Measurements from ENCODE around the gene AK4. TPM values are rescaled to one million over a fixed set of nuclear protein-coding genes. Genes with fewer than 3 reads are reported as not detected.

AK4 gene
- polyA plus RNA-seq, 3 donors: 4.3 to 9.9 (median 6.7) TPM

DNA sequence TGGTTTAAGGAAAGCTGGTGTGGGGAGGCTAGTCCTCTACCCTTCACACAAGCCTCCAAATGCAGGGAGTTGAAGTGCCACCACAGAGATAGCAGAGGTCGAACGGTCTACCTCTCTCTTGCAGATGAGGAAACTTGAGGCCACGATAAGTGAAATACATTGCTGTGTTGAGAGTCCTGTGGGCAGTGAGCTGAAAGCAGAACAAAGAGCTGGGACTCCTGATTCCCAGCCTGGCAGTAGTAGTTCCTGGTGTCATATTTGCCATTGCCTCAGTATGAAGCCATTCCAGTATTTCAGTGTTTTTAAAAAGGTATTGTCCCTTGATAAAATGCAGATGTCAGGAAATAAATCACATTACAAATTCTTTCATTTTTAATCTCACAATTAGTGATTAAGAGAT is 28.6 kb downstream of the AK4 start:
- Mint-ChIP-seq H3K4me1 (peaks cover 38% of the 10 kb centered on the region), H3K36me3 (peaks cover 0 to 8% of the 10 kb centered on the region in 2 donors), H3K4me3 (no peak overlapping the region), H3K9me3 (no peaks in the 10 kb centered on the region), H3K27ac (peak overlapping the region in 3 of 7 donors; percentile 16 to 38 (median 25)), H3K27me3 (ENCODE audit: low read depth in 3 of 3) (peaks cover 0 to 4% (median 2%) of the 10 kb centered on the region in 3 donors)
- TF ChIP-seq, protein P1, sequence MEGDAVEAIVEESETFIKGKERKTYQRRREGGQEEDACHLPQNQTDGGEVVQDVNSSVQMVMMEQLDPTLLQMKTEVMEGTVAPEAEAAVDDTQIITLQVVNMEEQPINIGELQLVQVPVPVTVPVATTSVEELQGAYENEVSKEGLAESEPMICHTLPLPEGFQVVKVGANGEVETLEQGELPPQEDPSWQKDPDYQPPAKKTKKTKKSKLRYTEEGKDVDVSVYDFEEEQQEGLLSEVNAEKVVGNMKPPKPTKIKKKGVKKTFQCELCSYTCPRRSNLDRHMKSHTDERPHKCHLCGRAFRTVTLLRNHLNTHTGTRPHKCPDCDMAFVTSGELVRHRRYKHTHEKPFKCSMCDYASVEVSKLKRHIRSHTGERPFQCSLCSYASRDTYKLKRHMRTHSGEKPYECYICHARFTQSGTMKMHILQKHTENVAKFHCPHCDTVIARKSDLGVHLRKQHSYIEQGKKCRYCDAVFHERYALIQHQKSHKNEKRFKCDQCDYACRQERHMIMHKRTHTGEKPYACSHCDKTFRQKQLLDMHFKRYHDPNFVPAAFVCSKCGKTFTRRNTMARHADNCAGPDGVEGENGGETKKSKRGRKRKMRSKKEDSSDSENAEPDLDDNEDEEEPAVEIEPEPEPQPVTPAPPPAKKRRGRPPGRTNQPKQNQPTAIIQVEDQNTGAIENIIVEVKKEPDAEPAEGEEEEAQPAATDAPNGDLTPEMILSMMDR (IDR thresholded peaks at IDR 0.05): no peak
- Histone ChIP-seq H4K20me1 (ENCODE audit: insufficient read depth, low read length) (no peaks in the 10 kb centered on the region), H2AFZ (ENCODE audit: insufficient read depth, low read depth, low read length, poor library complexity, severe bottlenecking) (no peak overlapping the region), H3K36me3 (replicated peaks in 1 of 2; ENCODE audit: control insufficient read depth in 1 of 2, insufficient read depth in 2 of 2, low read length in 2 of 2) (no peaks in the 10 kb centered on the region), H3K79me2 (ENCODE audit: insufficient read depth, low read length) (peaks cover 39% of the 10 kb centered on the region), H3K27me3 (ENCODE audit: control insufficient read depth in 2 of 2, insufficient read depth in 2 of 2, low read length in 2 of 2) (no peaks in the 10 kb centered on the region), H3K9me3 (replicated peaks in 1 of 2; ENCODE audit: control insufficient read depth in 1 of 2, insufficient read depth in 1 of 2, low read length in 2 of 2) (no peaks in the 10 kb centered on the region), H3K9ac (ENCODE audit: insufficient read depth, low read length, poor library complexity, severe bottlenecking) (no peak overlapping the region), H3K27ac (ENCODE audit: low read depth in 1 of 2, low read length in 2 of 2) (no peak overlapping the region), H3K4me2 (replicated peaks; ENCODE audit: extremely low read depth, low read length, poor library complexity, severe bottlenecking) (no peak overlapping the region), H3K4me1 (ENCODE audit: control insufficient read depth in 1 of 2, insufficient read depth in 2 of 2, low read length in 2 of 2) (peaks cover 33 to 47% of the 10 kb centered on the region in 2 donors), H3K4me3 (replicated peaks in 1 of 3; ENCODE audit: low read depth in 2 of 3, low read length in 3 of 3) (no peak overlapping the region)
- intact Hi-C loops (cut with micrococcal nuclease): no loop called here
- 0% methylated on average over 3 of the region's 3 CpGs for WGBS (ENCODE audit: insufficient coverage)
- DNase-seq: peak; percentile 16 to 25 (median 20)

DNA sequence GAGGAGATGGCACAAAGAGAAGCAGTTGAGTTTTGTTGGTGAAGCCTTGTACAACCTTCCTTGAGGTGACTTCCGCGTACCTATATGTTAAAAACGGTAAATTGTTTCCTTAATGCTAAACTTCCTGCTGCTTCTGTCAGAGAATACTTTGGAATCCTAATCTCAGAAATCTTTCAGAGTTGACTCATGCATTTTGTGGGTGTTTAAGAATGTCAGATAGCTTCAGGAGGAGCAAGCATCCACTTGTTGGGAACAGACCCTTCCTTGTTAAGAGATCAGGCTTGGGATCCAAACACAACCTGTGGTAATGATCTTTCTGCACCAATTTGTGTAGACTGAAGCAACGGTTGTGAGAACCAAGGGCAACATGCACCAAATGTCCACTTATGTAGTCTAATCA is 29.5 kb downstream of the AK4 start:
- H3K9me3 ChIP-seq (replicated peaks in 1 of 2; ENCODE audit: control insufficient read depth in 1 of 2, insufficient read depth in 1 of 2, low read length in 2 of 2): no peaks in the 10 kb centered on the region
- no peaks in the 10 kb centered on the region for H3K9me3 Mint-ChIP-seq
- 80% methylated on average over 1 of the region's 4 CpGs for WGBS (ENCODE audit: insufficient coverage)
- TF ChIP-seq, protein P1 (IDR thresholded peaks at IDR 0.05): no peak
- no peak for DNase-seq
- no peak overlapping the region for H3K4me3 Mint-ChIP-seq
- H3K27ac ChIP-seq (ENCODE audit: low read depth in 1 of 2, low read length in 2 of 2): no peak overlapping the region
- peaks cover 0 to 4% (median 2%) of the 10 kb centered on the region in 3 donors for H3K27me3 Mint-ChIP-seq (ENCODE audit: low read depth in 3 of 3)
- peaks cover 33 to 42% of the 10 kb centered on the region in 2 donors for H3K4me1 ChIP-seq (ENCODE audit: control insufficient read depth in 1 of 2, insufficient read depth in 2 of 2, low read length in 2 of 2)
- H3K36me3 Mint-ChIP-seq: peaks cover 0 to 8% of the 10 kb centered on the region in 2 donors
- no peaks in the 10 kb centered on the region for H4K20me1 ChIP-seq (ENCODE audit: insufficient read depth, low read length)
- H3K4me3 ChIP-seq (replicated peaks in 1 of 3; ENCODE audit: low read depth in 2 of 3, low read length in 3 of 3): no peak overlapping the region
- H3K79me2 ChIP-seq (ENCODE audit: insufficient read depth, low read length): peaks cover 33% of the 10 kb centered on the region
- no peak overlapping the region for H3K9ac ChIP-seq (ENCODE audit: insufficient read depth, low read length, poor library complexity, severe bottlenecking)
- H3K27ac Mint-ChIP-seq: no peak overlapping the region
- H3K4me1 Mint-ChIP-seq: peaks cover 35% of the 10 kb centered on the region
- H3K36me3 ChIP-seq (replicated peaks in 1 of 2; ENCODE audit: control insufficient read depth in 1 of 2, insufficient read depth in 2 of 2, low read length in 2 of 2): no peaks in the 10 kb centered on the region
- H3K4me2 ChIP-seq (replicated peaks; ENCODE audit: extremely low read depth, low read length, poor library complexity, severe bottlenecking): no peak overlapping the region
- intact Hi-C loops (cut with micrococcal nuclease): no loop called here
- H2AFZ ChIP-seq (ENCODE audit: insufficient read depth, low read depth, low read length, poor library complexity, severe bottlenecking): no peak overlapping the region
- H3K27me3 ChIP-seq (ENCODE audit: control insufficient read depth in 2 of 2, insufficient read depth in 2 of 2, low read length in 2 of 2): no peaks in the 10 kb centered on the region

Data from CD14-positive monocyte (primary cell).